GM13977 (cell line): ENCODE data around the gene PRRC1.
"Not testable (repeated sequence)": the region's sequence is repeated elsewhere in the genome, so short reads cannot be mapped to it uniquely, and the experiment has no call there.

ENCODE experiments used
- DNase-seq: peaks from one replicate; pipeline ENCODE4 v3.0.0; 2012; ENCODE audit warnings: low spot score
- in situ Hi-C: fragments of 300-500 bp; cut with MboI; formaldehyde crosslinking; loops from one replicate; pipeline ENCODE4 v1.12.0; 2022; ENCODE audit warnings: low sequenced_read_pairs, low pct_unique_long_range_greater_than_20kb, mixed read lengths, inconsistent platforms; ENCODE audit not compliant: unreplicated experiment
- TF ChIP-seq, protein P1 (sequence below): IDR thresholded peaks from 2 replicates; pipeline ENCODE4 v1.5.1; 2012; ENCODE audit warnings: mild to moderate bottlenecking, control low read depth; ENCODE audit not compliant: insufficient read depth; ENCODE audit errors: extremely low read depth, missing control alignments

Gene PRRC1

DNA sequence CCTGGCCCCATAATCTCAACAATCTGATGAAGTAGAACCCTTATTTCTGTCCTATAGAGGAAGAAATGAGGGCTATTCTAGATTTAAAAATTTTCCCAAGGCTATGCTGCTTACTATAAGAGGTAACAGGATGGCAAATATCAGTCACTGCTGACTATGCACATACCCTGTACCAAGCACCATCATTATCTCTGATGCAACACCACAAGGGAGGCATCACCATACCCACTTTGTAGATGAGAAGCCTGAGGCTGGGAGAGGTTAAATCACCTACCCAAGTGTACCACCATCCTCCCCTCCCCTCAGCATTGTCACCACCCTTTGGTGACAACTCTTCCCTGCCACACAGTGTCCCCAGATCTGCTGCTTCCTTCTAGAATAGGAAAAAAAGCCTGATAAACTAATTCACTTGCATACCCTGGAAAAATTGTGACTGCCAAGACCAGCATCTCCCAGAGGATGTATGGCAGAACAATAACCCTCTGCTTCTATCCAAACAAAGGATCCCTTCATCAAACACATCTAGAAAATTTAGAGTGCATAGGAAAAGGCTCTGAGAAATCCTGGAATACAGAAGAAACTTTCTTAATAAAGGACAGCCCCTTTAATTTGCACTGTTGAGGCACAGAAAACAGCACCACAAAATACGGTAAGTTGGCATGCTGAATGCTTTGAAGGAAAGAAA lies 48.3 kb downstream of the PRRC1 start:
- no peak for DNase-seq
- in situ Hi-C loops: loop anchor here (10.0 to 25.0 kb wide), 2 partner anchors 297 to 639 kb away; no protein-coding TSS in a partner anchor

DNA sequence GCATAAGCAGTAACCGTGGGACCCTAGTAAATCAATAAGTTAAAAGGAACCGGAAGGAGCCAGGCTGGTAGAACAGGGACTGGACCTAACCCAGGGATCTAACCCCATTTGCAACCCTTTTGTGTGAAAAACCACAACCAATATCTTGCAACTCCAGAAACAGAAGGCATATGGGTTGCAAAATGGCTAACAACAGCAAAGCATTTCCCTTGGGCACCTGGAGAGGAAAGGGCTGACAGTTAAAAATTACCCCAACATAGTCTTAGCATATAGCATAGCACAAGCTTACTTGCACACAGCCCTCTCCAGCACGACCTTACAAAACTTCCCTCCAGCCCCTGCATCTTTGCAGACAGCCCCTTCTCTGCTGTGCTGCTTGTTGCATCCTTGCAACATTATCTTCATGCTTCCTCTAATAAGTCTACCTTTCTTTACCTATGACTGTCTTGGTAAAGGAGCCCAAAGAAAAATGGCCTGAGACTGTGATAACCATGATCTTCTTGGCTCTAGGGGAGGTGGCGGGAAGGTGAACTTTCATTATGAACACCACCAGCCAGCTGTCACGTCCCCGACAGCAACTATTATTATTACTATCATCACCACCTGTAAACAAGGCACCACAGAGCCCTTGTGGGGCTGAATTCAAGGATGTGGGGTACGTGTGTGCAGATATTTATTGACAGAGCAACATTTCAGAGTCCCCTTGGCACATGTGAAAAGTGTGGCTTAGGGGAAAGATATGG lies 49.8 kb downstream of the PRRC1 start:
- peak; percentile 45 for DNase-seq
- in situ Hi-C loops: loop anchor here (10.0 to 25.0 kb wide), 2 partner anchors 295 to 638 kb away; no protein-coding TSS in a partner anchor
- TF ChIP-seq, protein P1, sequence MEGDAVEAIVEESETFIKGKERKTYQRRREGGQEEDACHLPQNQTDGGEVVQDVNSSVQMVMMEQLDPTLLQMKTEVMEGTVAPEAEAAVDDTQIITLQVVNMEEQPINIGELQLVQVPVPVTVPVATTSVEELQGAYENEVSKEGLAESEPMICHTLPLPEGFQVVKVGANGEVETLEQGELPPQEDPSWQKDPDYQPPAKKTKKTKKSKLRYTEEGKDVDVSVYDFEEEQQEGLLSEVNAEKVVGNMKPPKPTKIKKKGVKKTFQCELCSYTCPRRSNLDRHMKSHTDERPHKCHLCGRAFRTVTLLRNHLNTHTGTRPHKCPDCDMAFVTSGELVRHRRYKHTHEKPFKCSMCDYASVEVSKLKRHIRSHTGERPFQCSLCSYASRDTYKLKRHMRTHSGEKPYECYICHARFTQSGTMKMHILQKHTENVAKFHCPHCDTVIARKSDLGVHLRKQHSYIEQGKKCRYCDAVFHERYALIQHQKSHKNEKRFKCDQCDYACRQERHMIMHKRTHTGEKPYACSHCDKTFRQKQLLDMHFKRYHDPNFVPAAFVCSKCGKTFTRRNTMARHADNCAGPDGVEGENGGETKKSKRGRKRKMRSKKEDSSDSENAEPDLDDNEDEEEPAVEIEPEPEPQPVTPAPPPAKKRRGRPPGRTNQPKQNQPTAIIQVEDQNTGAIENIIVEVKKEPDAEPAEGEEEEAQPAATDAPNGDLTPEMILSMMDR: no peak

More for the DNA sequence above, 48.3 kb downstream of the PRRC1 start:
- TF ChIP-seq, protein P1: no peak

DNA sequence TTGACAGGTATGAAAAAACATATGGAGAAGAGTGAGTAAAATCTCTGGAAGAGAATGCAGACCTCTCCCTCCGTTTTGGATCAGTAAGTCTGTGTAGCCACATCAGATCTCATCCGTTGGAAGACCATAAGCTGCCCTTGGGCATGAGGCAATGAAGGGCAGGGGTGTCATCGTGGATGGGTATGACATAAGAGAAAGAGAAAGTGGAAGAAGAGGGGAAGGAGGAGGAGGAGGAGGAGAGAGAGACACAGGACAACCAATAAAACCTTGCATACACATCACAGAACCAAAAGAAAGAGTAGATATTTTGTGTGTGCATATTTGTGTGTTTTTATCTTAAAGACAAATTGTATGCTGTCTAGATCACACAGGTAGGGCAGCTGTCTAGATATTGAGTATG lies 50.7 kb downstream of the PRRC1 start:
- TF ChIP-seq, protein P1: no peak
- in situ Hi-C loops: loop anchor here (10.0 to 25.0 kb wide), 2 partner anchors 294 to 637 kb away; no protein-coding TSS in a partner anchor
- no peak for DNase-seq

DNA sequence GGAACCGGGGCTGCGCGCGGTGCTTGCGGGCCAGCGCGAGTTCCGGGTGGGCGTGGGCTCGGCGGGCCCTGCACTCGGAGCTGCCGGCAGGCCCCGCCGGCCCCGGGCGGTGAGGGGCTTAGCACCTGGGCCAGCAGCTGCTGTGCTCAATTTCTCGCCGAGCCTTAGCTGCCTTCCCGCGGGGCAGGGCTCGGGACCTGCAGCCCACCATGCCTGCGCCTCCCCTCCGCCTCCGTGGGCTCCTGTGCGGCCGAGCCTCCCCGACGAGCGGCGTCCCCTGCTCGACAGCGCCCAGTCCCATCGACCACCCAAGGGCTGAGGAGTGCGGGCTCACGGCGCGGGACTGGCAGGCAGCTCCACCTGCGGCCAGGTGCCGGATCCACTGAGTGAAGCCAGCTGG lies 52.0 kb downstream of the PRRC1 start:
- not testable (repeated sequence) for DNase-seq
- in situ Hi-C loops: loop anchor here (10.0 to 25.0 kb wide), 2 partner anchors 293 to 635 kb away; no protein-coding TSS in a partner anchor

DNA sequence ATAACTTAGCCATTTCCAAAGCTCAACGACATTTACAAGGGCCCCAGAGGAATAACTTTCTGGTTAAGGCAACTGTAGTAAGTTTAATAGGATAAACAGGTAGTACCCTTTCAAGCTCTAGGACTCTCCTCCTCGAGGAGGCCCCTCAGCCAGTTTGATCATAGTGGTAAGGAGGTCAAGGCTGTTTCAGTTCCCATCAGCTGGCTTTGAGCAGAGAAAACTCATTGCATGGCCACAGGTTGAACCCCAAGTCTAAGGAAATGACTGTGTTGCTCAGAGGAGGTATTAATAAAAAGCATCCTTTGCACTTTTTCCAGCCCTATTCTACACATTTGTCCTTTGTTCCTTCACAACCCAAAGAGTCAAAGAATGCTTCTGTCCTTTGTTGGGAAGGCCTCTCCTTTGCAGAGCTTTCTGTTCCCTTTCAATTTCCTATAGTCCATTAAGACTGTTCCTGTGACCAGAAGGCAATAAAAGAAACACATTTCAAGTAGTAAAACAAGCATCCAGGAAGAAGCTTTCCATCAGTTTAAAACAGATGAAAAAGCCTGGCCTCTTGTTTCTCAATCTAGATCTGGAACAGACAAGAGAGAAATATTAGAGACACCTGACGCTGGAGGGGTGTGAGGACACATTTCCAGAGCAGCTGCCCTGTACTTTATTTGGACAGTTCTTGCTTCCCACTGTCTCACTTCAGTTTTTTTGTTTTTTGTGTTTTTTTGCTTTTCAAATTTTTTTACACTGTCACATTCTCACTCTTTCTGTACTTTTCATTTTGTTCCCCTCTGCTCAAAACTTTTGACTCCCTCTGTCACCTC lies 54.1 kb downstream of the PRRC1 start:
- in situ Hi-C loops: loop anchor here (25.0 kb wide), 1 partner anchor 291 kb away; no protein-coding TSS in a partner anchor
- DNase-seq: peak; percentile 79
- TF ChIP-seq, protein P1: no peak

DNA sequence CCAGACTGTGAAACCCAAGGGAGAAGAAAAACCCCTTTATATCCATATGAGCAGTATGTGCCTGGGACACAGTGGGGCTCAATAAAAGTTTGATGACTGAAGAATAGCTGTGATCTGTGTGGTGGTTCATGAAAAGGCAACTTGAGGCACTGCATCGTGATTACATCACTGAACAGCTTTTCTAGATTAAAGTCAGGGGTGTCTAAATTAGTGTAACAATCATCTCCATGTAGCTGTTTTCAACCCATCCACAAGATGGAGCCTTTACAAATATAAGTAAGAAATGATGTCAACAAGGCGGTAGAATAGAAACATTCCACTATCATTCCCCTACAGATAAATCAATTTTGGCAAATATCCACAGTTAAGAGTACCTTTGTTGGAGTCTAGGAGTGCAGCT lies 55.5 kb downstream of the PRRC1 start:
- TF ChIP-seq, protein P1: peak; percentile 25
- DNase-seq: no peak
- in situ Hi-C loops: loop anchor here (25.0 kb wide), 1 partner anchor 289 kb away; no protein-coding TSS in a partner anchor
